Endothelial cell of umbilical vein (primary cell): ENCODE results near the gene SLC25A21. TPM values are rescaled to one million over a fixed set of nuclear protein-coding genes. Genes with fewer than 3 reads are reported as not detected.

ENCODE experiments used
- BruUV-seq: library from RNA; stranded (reverse); fragments of 400-500 nt; replicated peaks from 2 replicates; lab custom pipeline; 2021; lab: Mats Ljungman, UMichigan
- CTCF ChIA-PET: fragments of 300-600, 350-600 bp; sonication (Branson Sonifier 250); formaldehyde crosslinking; loops from one replicate; lab custom pipeline; 2021; ENCODE audit warnings: antibody characterized with exemption, inconsistent platforms; lab: Charles Lee
- POLR2A ChIA-PET: fragments of 300-600, 350-600 bp; sonication (Branson Sonifier 250); formaldehyde crosslinking; loops from one replicate; lab custom pipeline; 2021; ENCODE audit warnings: antibody characterized with exemption, inconsistent platforms; lab: Charles Lee
- DNase-seq: peaks from one replicate; pipeline ENCODE4 v3.0.0-alpha.2; 2011; ENCODE audit warnings: low read depth, low spot score
- FAIRE-seq: peaks from 2 replicates; lab custom pipeline; 2011; peaks lifted over from hg19 to GRCh38; lab: Jason Lieb, UNC
- H2AFZ ChIP-seq: 2 replicates; pipeline ENCODE4 v1.6.0; 2012; ENCODE audit warnings: low read depth, low read length, control low read depth, inconsistent platforms
- H3K27ac ChIP-seq: 2 replicates; pipeline ENCODE4 v1.5.1; 2011; ENCODE audit warnings: low read depth, mild to moderate bottlenecking, control low read depth, low read length, moderate library complexity; ENCODE audit not compliant: insufficient read depth
- H3K27me3 ChIP-seq, 2 experiments: 2 replicates each; pipeline versions ENCODE4 v1.6.0 to v1.6.1; 2011; ENCODE audit warnings: low read length in 2 of 2, mixed read lengths in 1 of 2; ENCODE audit not compliant: control insufficient read depth in 2 of 2, insufficient read depth in 2 of 2
- H3K36me3 ChIP-seq, 2 experiments: 2 replicates in 1 of 2; 3 replicates in 1 of 2; pipeline ENCODE4 v1.5.1; 2011; ENCODE audit warnings: low read length in 2 of 2, mild to moderate bottlenecking in 1 of 2, moderate library complexity in 1 of 2; ENCODE audit not compliant: control insufficient read depth in 2 of 2, insufficient read depth in 2 of 2; ENCODE audit errors: extremely low read depth in 1 of 2
- H3K4me1 ChIP-seq: 3 replicates; pipeline ENCODE4 v1.5.1; 2011; ENCODE audit warnings: mild to moderate bottlenecking, low read length; ENCODE audit not compliant: control insufficient read depth, insufficient read depth; ENCODE audit errors: extremely low read depth
- H3K4me2 ChIP-seq: 2 replicates; pipeline ENCODE4 v1.6.1; 2011; ENCODE audit warnings: low read length, control low read depth, mixed read lengths; ENCODE audit not compliant: insufficient read depth
- H3K4me3 ChIP-seq, 3 experiments: fragments of 200-600 bp in 1 of 3; sonication (generic), shearing (Covaris generic) in 1 of 3; replicated peaks in 1 of 3; 2 replicates each; pipeline ENCODE4 v1.5.1; 2011 to 2016; ENCODE audit warnings: control low read depth in 3 of 3, low read length in 3 of 3, mild to moderate bottlenecking in 2 of 3, inconsistent platforms in 1 of 3, low read depth in 1 of 3, moderate library complexity in 1 of 3; ENCODE audit not compliant: insufficient read depth in 1 of 3
- H3K79me2 ChIP-seq: 2 replicates; pipeline ENCODE4 v1.6.0; 2012; ENCODE audit warnings: low read length, inconsistent platforms; ENCODE audit not compliant: control insufficient read depth, insufficient read depth
- H3K9ac ChIP-seq: replicated peaks from 2 replicates; pipeline ENCODE3; 2011; ENCODE audit warnings: low read length, control low read depth; ENCODE audit not compliant: insufficient read depth; ENCODE audit errors: extremely low read depth
- H3K9me1 ChIP-seq: replicated peaks from 3 replicates; pipeline ENCODE4 v1.6.0; 2011; ENCODE audit warnings: mild to moderate bottlenecking, low read length; ENCODE audit not compliant: control insufficient read depth, insufficient read depth; ENCODE audit errors: extremely low read depth
- H3K9me3 ChIP-seq: replicated peaks from 2 replicates; pipeline ENCODE4 v1.5.1; 2012; ENCODE audit warnings: low read length, inconsistent platforms; ENCODE audit not compliant: control insufficient read depth, insufficient read depth
- H4K20me1 ChIP-seq: replicated peaks from 2 replicates; pipeline ENCODE3; 2011; ENCODE audit warnings: mild to moderate bottlenecking, low read length; ENCODE audit not compliant: control insufficient read depth, insufficient read depth; ENCODE audit errors: extremely low read depth
- CTCF ChIP-seq, 2 donors: IDR thresholded peaks; 1 replicate in 1 of 2; 2 replicates in 1 of 2; pipeline ENCODE4 v1.5.1; 2011; ENCODE audit warnings: low read length in 2 of 2, mild to moderate bottlenecking in 2 of 2, moderate library complexity in 2 of 2, control low read depth in 1 of 2, inconsistent platforms in 1 of 2, low read depth in 1 of 2; ENCODE audit not compliant: insufficient read depth in 1 of 2; ENCODE audit errors: extremely low read depth in 1 of 2
- EZH2 ChIP-seq: IDR thresholded peaks from 2 replicates; pipeline ENCODE4 v1.6.1; 2012; ENCODE audit warnings: borderline replicate concordance, low read depth, mild to moderate bottlenecking, moderate library complexity, low read length, inconsistent platforms; ENCODE audit not compliant: severe bottlenecking
- FOS ChIP-seq: IDR thresholded peaks from 2 replicates; pipeline ENCODE4 v1.6.1; 2011; ENCODE audit warnings: mild to moderate bottlenecking, low read length, moderate library complexity, borderline replicate concordance; ENCODE audit not compliant: insufficient read depth
- GATA2 ChIP-seq: IDR thresholded peaks from 2 replicates; pipeline ENCODE4 v1.7.0; 2011; ENCODE audit warnings: low read depth, mild to moderate bottlenecking, moderate library complexity, mixed read lengths, low read length; ENCODE audit not compliant: insufficient read length, insufficient read depth
- JUN ChIP-seq: IDR thresholded peaks from 2 replicates; pipeline ENCODE4 v1.6.1; 2011; ENCODE audit warnings: borderline replicate concordance, low read depth; ENCODE audit not compliant: insufficient read length, insufficient read depth
- MAX ChIP-seq: IDR thresholded peaks from 2 replicates; pipeline ENCODE4 v1.6.1; 2011; ENCODE audit not compliant: insufficient read depth, insufficient read length
- MYC ChIP-seq: IDR thresholded peaks from one replicate; pipeline ENCODE4 v1.6.1; 2011; ENCODE audit warnings: mild to moderate bottlenecking, low read depth, low read length
- POLR2A ChIP-seq: IDR thresholded peaks from 2 replicates; pipeline ENCODE4 v1.6.1; 2012; ENCODE audit warnings: low read depth, mild to moderate bottlenecking, control low read depth, low read length
- POLR2AphosphoS5 ChIP-seq: IDR thresholded peaks from 2 replicates; pipeline ENCODE4 v1.6.1; 2012; ENCODE audit warnings: low read depth, mild to moderate bottlenecking, control low read depth, low read length, moderate library complexity; ENCODE audit not compliant: insufficient read depth
- dilution Hi-C: fragments of 300-500 bp; cut with MboI; formaldehyde crosslinking; loops from one replicate; pipeline ENCODE4 v1.15.0; 2019; ENCODE audit warnings: low sequenced_read_pairs; ENCODE audit not compliant: extremely low pct_ligation_motif_present
- intact Hi-C: fragments of 100-400 bp; cut with micrococcal nuclease; formaldehyde crosslinking; loops from one replicate; pipeline ENCODE4 v1.10.0; 2022
- polyA plus RNA-seq, 4 experiments: library from polyadenylated mRNA; depleted of rRNA in 3 of 4; stranded (reverse) in 3 of 4; unstranded in 1 of 4; fragments of >200 nt; gene quantifications; 2 replicates each; pipeline versions ENCODE4 v1.2.1 to v1.2.3, GENCODE V29; 2011 to 2012; ENCODE audit warnings: missing spikeins in 1 of 4
- total RNA-seq: library from RNA; stranded (reverse); gene quantifications from 2 replicates; pipeline ENCODE4 v1.2.3, GENCODE V29; 2021

Gene SLC25A21
- total and polyA plus RNA-seq, 2 donors (not counting 3 experiments of a cell fraction or from before 2014, with no cell fraction given), result 0.98 to 1.4 TPM

DNA sequence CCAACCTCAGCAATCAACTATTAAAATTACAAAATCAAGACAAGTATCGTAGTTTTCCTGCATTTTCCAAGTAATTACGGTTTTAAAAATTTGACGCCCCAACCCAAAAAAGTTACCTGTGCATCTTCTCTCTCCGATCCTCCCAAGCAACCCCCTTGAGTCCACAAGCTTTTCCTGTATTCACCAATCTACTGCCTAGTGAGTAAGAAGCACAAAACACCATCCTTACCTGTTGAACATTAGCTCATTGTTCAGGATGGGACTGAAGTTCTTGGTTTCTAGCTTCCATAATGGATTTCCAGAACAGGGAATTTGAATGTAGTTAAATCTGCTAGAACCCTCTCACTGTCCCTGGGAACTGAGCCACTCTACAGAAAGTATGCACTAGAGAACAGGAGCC, 348.8 kb downstream of the SLC25A21 start:
- Histone ChIP-seq H3K4me1 (no peaks in the 10 kb centered on the region), H3K27ac (no peak overlapping the region), H3K79me2 (no peaks in the 10 kb centered on the region), H3K4me3 (no peak overlapping the region), H3K9ac (no peak overlapping the region), H4K20me1 (no peaks in the 10 kb centered on the region), H3K9me3 (no peaks in the 10 kb centered on the region), H3K36me3 (no peaks in the 10 kb centered on the region), H3K9me1 (no peaks in the 10 kb centered on the region), H3K27me3 (peaks cover 0 to 4% of the 10 kb centered on the region in 2 experiments), H2AFZ (no peak overlapping the region), H3K4me2 (no peak overlapping the region)
- BruUV-seq, result no TSS peak
- no peak for TF ChIP-seq FOS
- TF ChIP-seq JUN, result no peak
- no peak for TF ChIP-seq MAX
- TF ChIP-seq POLR2A, result no peak
- TF ChIP-seq CTCF (IDR thresholded peaks at IDR 0.05; ENCODE audit: extremely low read depth in 1 of 2, insufficient read depth in 1 of 2, low read depth in 1 of 2, low read length in 2 of 2), result no peak
- CTCF ChIA-PET, result interaction anchor here (1.4 kb wide), 1 partner anchor 118 kb away, joined by 3 read pairs; no protein-coding TSS in a partner anchor
- FAIRE-seq (no peak), DNase-seq (no peak)
- dilution Hi-C loops (no loop called here), intact Hi-C loops (no loop called here)
- POLR2A ChIA-PET, result no interaction called here

DNA sequence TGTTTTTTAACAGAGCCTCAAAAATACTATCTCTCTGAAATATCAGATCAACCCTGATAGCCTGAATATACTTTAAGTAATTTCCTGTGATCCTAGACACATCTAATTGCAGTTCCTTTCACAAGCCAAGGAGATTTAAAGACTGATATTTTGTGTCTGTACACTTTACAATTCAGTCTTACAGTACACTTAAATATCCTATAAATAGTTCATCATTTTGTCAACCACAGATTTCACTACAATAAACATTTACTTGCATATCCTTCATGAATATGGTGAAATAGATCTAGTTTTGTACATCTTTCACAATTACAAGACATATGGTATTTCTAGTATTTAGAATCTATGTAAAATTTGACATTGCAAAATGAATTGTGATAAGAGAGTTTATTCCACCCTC, 349.7 kb downstream of the SLC25A21 start:
- DNase-seq (no peak), FAIRE-seq (no peak)
- Histone ChIP-seq H3K27me3 (peaks cover 0 to 4% of the 10 kb centered on the region in 2 experiments), H3K4me1 (no peaks in the 10 kb centered on the region), H3K4me2 (no peak overlapping the region), H3K9me1 (no peaks in the 10 kb centered on the region), H4K20me1 (no peaks in the 10 kb centered on the region), H3K4me3 (no peak overlapping the region), H3K27ac (no peak overlapping the region), H2AFZ (no peak overlapping the region), H3K36me3 (no peaks in the 10 kb centered on the region), H3K79me2 (no peaks in the 10 kb centered on the region), H3K9me3 (no peaks in the 10 kb centered on the region), H3K9ac (no peak overlapping the region)
- intact Hi-C loops (no loop called here), dilution Hi-C loops (no loop called here)
- CTCF ChIA-PET, result no interaction called here
- TF ChIP-seq EZH2, result no peak
- no peak for TF ChIP-seq MYC
- no peak for TF ChIP-seq POLR2AphosphoS5
- TF ChIP-seq GATA2, result no peak
- no peak for TF ChIP-seq JUN
- TF ChIP-seq FOS, result no peak
- no peak for TF ChIP-seq CTCF (IDR thresholded peaks at IDR 0.05; ENCODE audit: extremely low read depth in 1 of 2, insufficient read depth in 1 of 2, low read depth in 1 of 2, low read length in 2 of 2)
- no peak for TF ChIP-seq POLR2A
- TF ChIP-seq MAX, result no peak
- POLR2A ChIA-PET, result no interaction called here
- BruUV-seq, result no TSS peak
